ENCODE results near the gene DLG3. TPM values are rescaled to one million over a fixed set of nuclear protein-coding genes. Genes with fewer than 3 reads are reported as not detected.

Gene DLG3
- polyA plus RNA-seq, 3 donors = 0.12 to 0.17 TPM; not detected in 1

DNA sequence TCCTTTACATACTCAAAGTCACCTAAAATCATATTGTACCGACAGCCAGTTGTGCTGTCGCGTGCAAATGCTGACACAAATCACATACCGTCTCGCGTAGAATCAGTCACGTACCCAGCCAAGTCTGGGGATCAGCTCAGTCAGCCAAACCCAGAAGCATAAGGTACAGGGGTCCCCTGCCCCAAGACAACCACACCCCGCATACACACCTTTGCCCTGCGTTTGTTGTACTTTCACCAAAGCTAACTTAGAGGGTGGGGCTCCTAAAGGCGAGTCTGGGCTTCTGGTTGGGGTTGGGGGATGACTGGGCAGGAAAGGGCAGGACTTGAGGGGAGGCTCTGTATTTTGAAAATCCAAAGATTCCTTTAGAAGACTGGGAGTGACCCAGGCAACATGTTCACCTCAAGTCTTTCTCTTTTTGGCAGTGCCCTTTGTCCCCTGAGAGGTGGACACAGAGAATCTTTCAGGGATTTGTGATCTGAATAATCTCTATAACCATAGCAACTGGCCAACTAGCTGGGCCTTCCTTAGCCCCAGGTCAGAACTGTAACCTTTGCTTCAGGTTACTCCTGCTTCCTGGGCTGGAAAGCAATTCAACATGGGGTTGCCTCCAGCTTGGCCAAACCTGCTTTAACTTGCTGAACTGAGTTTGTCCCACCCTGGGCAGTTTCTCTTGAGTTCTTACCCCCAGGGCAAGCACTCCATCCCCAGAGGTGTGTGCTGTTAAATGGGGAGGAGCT lies 20.5 kb upstream of the DLG3 start:
- H3K4me3 Mint-ChIP-seq = no peak overlapping the region
- no peak for TF ChIP-seq CTCF (IDR thresholded peaks at IDR 0.05)
- no peak overlapping the region for H3K4me3 ChIP-seq (replicated peaks in 1 of 3; ENCODE audit: low read depth in 2 of 3, low read length in 3 of 3)

GRCh38 chrX:70424801-70425200 lies 19.8 kb upstream of the DLG3 start:
- H3K9ac ChIP-seq (ENCODE audit: insufficient read depth, low read length, poor library complexity, severe bottlenecking) = no peak overlapping the region
- peaks cover 15% of the 10 kb centered on the region in 2 donors for H3K36me3 Mint-ChIP-seq
- no peak overlapping the region for H3K27ac Mint-ChIP-seq
- no peaks in the 10 kb centered on the region for H4K20me1 ChIP-seq (ENCODE audit: insufficient read depth, low read length)
- H3K27ac ChIP-seq (ENCODE audit: low read depth in 1 of 2, low read length in 2 of 2) = no peak overlapping the region
- TF ChIP-seq CTCF (IDR thresholded peaks at IDR 0.05) = no peak
- no peak overlapping the region for H3K4me2 ChIP-seq (replicated peaks; ENCODE audit: extremely low read depth, low read length, poor library complexity, severe bottlenecking)
- no peak for DNase-seq
- H3K4me1 Mint-ChIP-seq = no peaks in the 10 kb centered on the region
- intact Hi-C loops (cut with micrococcal nuclease) = no loop called here
- H3K27me3 ChIP-seq (ENCODE audit: control insufficient read depth in 2 of 2, insufficient read depth in 2 of 2, low read length in 2 of 2) = no peaks in the 10 kb centered on the region
- peaks cover 2 to 7% (median 4%) of the 10 kb centered on the region in 3 donors for H3K27me3 Mint-ChIP-seq (ENCODE audit: low read depth in 3 of 3)
- no peaks in the 10 kb centered on the region for H3K9me3 ChIP-seq (replicated peaks in 1 of 2; ENCODE audit: control insufficient read depth in 1 of 2, insufficient read depth in 1 of 2, low read length in 2 of 2)
- peaks cover 4 to 17% of the 10 kb centered on the region in 2 donors for H3K36me3 ChIP-seq (replicated peaks in 1 of 2; ENCODE audit: control insufficient read depth in 1 of 2, insufficient read depth in 2 of 2, low read length in 2 of 2)
- no peak overlapping the region for H2AFZ ChIP-seq (ENCODE audit: insufficient read depth, low read depth, low read length, poor library complexity, severe bottlenecking)
- peaks cover 0 to 2% (median 0%) of the 10 kb centered on the region in 7 donors for H3K9me3 Mint-ChIP-seq
- WGBS (ENCODE audit: insufficient coverage) = no CpG with 5 or more reads among the region's 10 CpGs
- H3K4me3 ChIP-seq (replicated peaks in 1 of 3; ENCODE audit: low read depth in 2 of 3, low read length in 3 of 3) = no peak overlapping the region
- H3K4me3 Mint-ChIP-seq = no peak overlapping the region
- no peaks in the 10 kb centered on the region for H3K79me2 ChIP-seq (ENCODE audit: insufficient read depth, low read length)
- no peaks in the 10 kb centered on the region for H3K4me1 ChIP-seq (ENCODE audit: control insufficient read depth in 1 of 2, insufficient read depth in 2 of 2, low read length in 2 of 2)

More for the DNA sequence above, 20.5 kb upstream of the DLG3 start:
- Mint-ChIP-seq H3K36me3 (peaks cover 19 to 22% of the 10 kb centered on the region in 2 donors), H3K27me3 (ENCODE audit: low read depth in 3 of 3) (peaks cover 2 to 7% (median 4%) of the 10 kb centered on the region in 3 donors), H3K9me3 (peaks cover 0 to 2% (median 0%) of the 10 kb centered on the region in 7 donors), H3K27ac (no peak overlapping the region), H3K4me1 (no peaks in the 10 kb centered on the region)
- Histone ChIP-seq H4K20me1 (ENCODE audit: insufficient read depth, low read length) (no peaks in the 10 kb centered on the region), H3K4me1 (ENCODE audit: control insufficient read depth in 1 of 2, insufficient read depth in 2 of 2, low read length in 2 of 2) (no peaks in the 10 kb centered on the region), H2AFZ (ENCODE audit: insufficient read depth, low read depth, low read length, poor library complexity, severe bottlenecking) (no peak overlapping the region), H3K36me3 (replicated peaks in 1 of 2; ENCODE audit: control insufficient read depth in 1 of 2, insufficient read depth in 2 of 2, low read length in 2 of 2) (peaks cover 9 to 24% of the 10 kb centered on the region in 2 donors), H3K79me2 (ENCODE audit: insufficient read depth, low read length) (no peaks in the 10 kb centered on the region), H3K4me2 (replicated peaks; ENCODE audit: extremely low read depth, low read length, poor library complexity, severe bottlenecking) (no peak overlapping the region), H3K9me3 (replicated peaks in 1 of 2; ENCODE audit: control insufficient read depth in 1 of 2, insufficient read depth in 1 of 2, low read length in 2 of 2) (no peaks in the 10 kb centered on the region), H3K27me3 (ENCODE audit: control insufficient read depth in 2 of 2, insufficient read depth in 2 of 2, low read length in 2 of 2) (no peaks in the 10 kb centered on the region), H3K27ac (ENCODE audit: low read depth in 1 of 2, low read length in 2 of 2) (no peak overlapping the region), H3K9ac (ENCODE audit: insufficient read depth, low read length, poor library complexity, severe bottlenecking) (no peak overlapping the region)
- intact Hi-C loops (cut with micrococcal nuclease) = no loop called here
- no peak for DNase-seq
- WGBS (ENCODE audit: insufficient coverage) = 100% methylated on average over 1 of the region's 10 CpGs

Data from CD14-positive monocyte (primary cell).